ENCODE measurements around the gene TTC34. TPM values are rescaled to one million over a fixed set of nuclear protein-coding genes. Genes with fewer than 3 reads are reported as not detected.
A peak's percentile ranks its signal among the peaks of the same experiment; 100 is the strongest.
"Not testable (repeated sequence)": the region's sequence is repeated elsewhere in the genome, so short reads cannot be mapped to it uniquely, and the experiment has no call there.

TTC34 gene
- total RNA-seq, 1 experiment from 2014 or later = 0.42 TPM

DNA sequence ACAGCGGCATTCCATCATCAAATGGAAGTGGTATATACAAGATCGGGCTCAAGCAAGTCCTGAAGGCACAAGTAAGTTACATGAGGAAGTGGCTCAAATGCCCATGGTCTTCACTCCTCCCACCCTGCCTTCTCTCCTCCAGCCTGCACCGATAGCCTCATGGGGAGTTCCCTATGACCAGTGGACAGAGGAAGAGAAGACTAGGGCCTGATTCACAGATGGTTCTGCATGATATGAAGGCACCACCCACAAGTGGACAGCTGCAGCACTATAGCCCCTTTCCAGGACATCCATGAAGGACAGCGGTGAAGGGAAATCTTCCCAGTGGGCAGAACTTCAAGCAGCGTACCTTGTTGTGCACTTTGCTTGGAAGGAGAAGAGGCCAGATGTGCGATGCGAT, 175.7 kb downstream of the TTC34 start:
- not testable (repeated sequence) for H3K36me3 ChIP-seq (replicated peaks; ENCODE audit: control insufficient read depth, insufficient read depth, low read length); DNase-seq; H3K4me3 ChIP-seq (ENCODE audit: insufficient read depth, low read depth, low read length)
- peaks cover 40% of the 10 kb centered on the region for H3K27me3 ChIP-seq (ENCODE audit: control insufficient read depth, insufficient read depth, low read length)

DNA sequence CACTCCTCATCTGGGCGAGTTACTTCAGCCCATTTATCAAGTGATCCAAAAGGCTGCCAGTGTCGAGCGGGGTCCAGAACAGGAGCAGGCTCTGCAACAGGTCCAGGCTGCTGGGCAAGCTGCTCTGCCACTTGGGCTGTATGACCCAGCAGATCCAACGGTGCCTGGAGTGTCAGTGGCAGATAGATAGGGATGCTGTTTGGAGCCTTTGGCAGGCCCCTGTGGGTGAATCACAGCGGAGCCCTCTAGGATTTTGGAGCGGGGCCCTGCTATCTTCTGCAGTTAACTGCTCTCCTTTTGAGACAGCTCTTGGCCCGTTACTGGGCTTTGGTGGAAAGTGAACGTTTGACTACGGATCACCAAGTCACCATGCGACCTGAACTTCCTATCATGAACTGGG, 176.2 kb downstream of the TTC34 start:
- H3K36me3 ChIP-seq (replicated peaks; ENCODE audit: control insufficient read depth, insufficient read depth, low read length) = no peaks in the 10 kb centered on the region; the same call in 1 of the 2 replicates
- peaks cover 37% of the 10 kb centered on the region for H3K27me3 ChIP-seq (ENCODE audit: control insufficient read depth, insufficient read depth, low read length)
- DNase-seq = no peak
- no peak overlapping the region for H3K4me3 ChIP-seq (ENCODE audit: insufficient read depth, low read depth, low read length)

DNA sequence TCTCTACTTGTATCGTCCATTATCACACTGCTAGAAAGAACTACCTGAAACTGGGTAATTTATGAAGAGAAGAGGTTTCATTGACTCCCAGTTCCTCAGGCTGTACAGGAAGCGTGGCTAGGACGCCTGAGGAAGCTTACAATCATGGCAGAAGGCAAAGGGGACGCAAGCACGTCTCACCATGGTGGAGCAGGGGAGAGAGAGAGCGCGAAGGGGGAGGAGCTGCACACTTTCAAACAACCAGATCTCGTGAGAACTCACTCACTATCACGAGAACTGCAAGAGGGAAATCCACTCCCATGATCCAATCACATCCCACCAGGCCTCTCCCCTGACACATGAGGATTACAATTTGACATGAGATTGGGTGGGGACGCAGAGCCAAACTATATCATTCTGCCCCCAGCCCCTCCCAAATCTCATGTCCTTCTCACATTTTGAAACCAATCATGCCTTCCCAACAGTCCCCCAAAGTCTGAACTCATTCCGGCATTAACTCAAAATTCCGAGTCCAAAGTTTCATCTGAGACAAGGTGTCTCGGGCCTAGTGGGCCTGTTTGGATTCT, 176.7 kb downstream of the TTC34 start:
- no peaks in the 10 kb centered on the region for H3K36me3 ChIP-seq (replicated peaks; ENCODE audit: control insufficient read depth, insufficient read depth, low read length)
- H3K27me3 ChIP-seq (ENCODE audit: control insufficient read depth, insufficient read depth, low read length) = peaks cover 32% of the 10 kb centered on the region
- H3K4me3 ChIP-seq (ENCODE audit: insufficient read depth, low read depth, low read length) = no peak overlapping the region
- no peak for DNase-seq

DNA sequence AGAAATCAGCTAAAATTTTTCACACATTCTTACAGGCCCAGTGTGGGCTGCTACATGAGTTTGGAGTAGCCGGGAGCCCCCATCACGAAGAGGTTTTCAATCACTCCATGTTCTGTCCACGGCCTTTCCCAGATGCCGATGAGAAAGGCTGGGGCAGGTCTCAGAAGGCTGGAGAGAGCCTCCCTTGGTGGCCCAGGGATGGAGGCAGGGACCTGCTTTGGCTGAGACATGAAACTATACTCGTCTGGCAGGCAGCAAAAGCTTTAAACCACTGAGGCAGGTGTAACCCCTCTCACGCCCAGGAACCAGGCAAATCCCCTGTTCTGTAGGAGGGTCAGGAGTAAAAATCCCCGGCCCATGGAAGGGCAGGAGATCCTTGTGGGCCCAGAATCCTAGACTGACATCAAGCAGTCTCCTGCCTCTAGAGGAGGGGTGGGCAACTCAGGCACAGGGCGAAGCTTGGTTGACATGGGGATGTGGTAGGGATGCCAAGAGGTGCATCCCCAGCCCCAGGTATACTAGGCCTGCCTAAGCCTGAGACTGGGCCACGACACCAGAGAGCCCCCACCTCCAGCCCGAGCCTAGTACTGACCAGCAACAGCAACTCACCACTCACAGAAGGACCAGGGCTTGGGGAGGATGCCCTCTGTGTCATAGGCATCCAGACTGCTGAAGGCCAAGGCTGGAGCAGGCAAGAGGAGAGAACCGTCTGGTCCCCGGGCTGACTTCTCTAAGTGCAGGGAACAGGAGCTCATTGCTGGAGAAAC, 177.7 kb downstream of the TTC34 start:
- no peak for DNase-seq
- peaks cover 22% of the 10 kb centered on the region for H3K27me3 ChIP-seq (ENCODE audit: control insufficient read depth, insufficient read depth, low read length)
- no peaks in the 10 kb centered on the region for H3K36me3 ChIP-seq (replicated peaks; ENCODE audit: control insufficient read depth, insufficient read depth, low read length)
- H3K4me3 ChIP-seq (ENCODE audit: insufficient read depth, low read depth, low read length) = no peak overlapping the region

DNA sequence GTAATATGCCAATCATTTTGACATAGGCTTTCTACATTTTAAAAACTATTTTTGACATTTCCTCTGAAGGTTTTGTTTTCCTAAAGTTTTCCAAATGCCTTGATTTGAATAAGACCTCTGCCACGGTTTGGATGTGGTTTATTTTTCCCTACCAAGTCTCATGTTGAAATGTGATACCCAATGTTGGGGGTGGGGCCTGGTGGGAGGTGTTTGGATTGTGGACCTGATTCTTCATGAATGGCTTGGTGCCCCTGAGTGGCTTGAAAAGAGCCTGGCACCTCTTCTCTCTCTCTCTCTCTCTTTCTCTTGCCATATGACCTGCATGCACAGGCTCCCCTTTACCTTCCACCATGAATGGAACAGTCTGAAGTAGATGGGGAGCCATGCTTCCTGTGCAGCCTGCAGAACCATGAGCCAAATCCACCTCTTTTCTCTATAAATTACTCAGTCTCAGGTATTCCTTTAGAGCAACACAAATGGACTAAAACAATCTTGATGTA, 183.5 kb downstream of the TTC34 start:
- Histone ChIP-seq H3K36me3 (replicated peaks; ENCODE audit: control insufficient read depth, insufficient read depth, low read length) (no peaks in the 10 kb centered on the region), H3K27me3 (ENCODE audit: control insufficient read depth, insufficient read depth, low read length) (no peaks in the 10 kb centered on the region; the same call in 1 of the 2 replicates), H3K4me3 (ENCODE audit: insufficient read depth, low read depth, low read length) (no peak overlapping the region)
- no peak for DNase-seq

DNA sequence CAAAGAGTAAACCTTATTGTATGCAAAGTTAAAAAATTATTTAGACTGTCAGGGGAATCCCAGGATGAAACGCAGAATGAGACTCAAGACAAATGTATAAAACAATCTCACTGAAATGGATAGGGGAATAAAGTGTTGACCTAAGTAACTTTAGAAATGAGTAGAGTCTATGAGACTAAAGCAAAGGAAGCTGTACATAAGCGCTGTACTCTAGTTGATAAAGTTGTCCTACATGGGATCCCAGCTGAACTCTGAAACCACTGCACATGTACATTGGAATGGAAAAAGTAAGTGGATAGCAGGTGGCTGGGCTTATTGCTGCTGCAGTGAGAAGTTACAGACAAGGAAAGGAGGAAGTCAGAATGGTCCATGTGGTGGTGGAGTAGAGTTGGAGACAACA, 187.3 kb downstream of the TTC34 start:
- Histone ChIP-seq H3K36me3 (replicated peaks; ENCODE audit: control insufficient read depth, insufficient read depth, low read length) (no peaks in the 10 kb centered on the region), H3K4me3 (ENCODE audit: insufficient read depth, low read depth, low read length) (no peak overlapping the region), H3K27me3 (ENCODE audit: control insufficient read depth, insufficient read depth, low read length) (no peaks in the 10 kb centered on the region; the same call in 1 of the 2 replicates)
- DNase-seq = no peak

DNA sequence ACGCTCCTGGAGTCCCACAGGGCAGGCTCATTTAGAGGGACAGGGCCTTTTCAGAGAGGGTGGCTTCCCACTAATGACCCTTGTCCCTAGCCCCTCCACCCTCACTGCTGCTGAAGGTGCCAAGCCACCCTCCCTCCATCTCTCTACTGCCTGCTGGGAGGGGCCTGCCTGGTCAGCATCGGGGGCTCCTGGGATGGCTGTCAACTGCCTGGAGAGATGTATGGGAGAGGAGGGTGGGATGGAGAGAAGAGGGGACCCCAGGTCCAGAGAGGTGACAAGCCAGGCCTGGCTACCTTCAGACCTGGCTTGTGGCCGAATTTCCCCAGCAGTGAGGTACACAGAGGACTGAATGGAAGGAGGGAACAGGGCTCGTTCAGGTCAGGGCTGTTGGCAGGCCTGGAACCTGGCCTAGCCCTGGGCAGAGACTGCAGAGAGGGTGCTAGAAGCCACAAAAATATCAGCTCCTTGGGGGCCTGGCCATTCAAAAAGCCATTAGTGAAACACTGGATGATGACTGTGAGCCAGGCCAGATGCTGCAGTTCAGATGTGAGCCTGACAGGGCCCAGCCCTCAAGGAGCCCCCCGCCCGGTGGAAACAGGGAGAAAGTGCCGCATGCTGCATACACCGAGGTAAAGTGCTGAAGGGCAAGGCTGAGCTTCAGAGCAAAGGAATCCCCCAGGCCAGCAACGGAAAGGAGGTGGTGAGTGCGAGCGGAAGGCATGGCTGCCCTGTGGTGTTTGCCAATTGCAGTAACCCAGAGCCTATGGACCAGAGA, 188.7 kb downstream of the TTC34 start:
- DNase-seq = peak; percentile 54
- Histone ChIP-seq H3K27me3 (ENCODE audit: control insufficient read depth, insufficient read depth, low read length) (no peaks in the 10 kb centered on the region; the same call in 1 of the 2 replicates), H3K36me3 (replicated peaks; ENCODE audit: control insufficient read depth, insufficient read depth, low read length) (no peaks in the 10 kb centered on the region), H3K4me3 (ENCODE audit: insufficient read depth, low read depth, low read length) (no peak overlapping the region)

DNA sequence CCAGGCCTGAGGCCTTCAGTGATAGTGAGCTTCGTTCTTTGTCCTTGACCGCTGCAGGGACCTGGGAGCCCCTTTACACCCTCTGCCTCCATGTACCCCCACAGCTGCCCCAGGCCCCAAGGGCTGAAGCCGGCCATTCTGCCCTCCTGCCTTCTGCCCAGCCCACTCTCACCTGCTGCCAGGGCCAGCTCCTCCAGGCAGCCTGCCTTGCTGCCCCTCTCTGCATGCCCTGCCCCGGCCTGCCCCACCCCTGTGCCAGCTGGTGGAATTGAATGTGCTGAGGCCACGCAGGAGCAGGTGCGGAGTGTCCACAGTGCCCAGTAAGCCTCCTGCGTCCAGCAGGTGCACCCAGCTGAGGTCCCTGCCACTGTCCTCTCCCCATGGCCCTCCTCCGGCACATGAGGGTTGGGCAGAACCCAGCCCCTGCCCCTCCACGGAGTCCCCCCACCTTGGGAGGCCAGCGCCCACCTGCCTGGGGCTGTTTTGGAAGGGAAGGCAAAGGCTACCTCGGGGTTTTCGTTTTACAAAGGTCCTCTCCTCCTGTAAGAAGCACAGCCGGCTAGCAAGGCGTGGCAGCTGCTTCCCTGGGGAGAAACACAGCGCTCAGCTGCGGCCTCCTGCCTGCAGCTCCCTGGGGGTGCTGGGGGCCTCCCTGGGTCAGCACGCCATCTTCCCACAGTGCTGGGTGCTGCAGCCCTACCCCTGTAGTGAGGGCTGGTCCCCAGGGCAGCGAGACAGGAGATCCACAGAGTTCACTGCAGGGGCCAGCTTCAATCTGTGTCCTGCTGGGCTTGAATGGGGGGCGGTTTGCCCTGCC, 189.7 kb downstream of the TTC34 start:
- DNase-seq = peak; percentile 49
- no peaks in the 10 kb centered on the region for H3K36me3 ChIP-seq (replicated peaks; ENCODE audit: control insufficient read depth, insufficient read depth, low read length)
- H3K4me3 ChIP-seq (ENCODE audit: insufficient read depth, low read depth, low read length) = no peak overlapping the region; the same call in 1 of the 2 replicates
- no peaks in the 10 kb centered on the region; the same call in 1 of the 2 replicates for H3K27me3 ChIP-seq (ENCODE audit: control insufficient read depth, insufficient read depth, low read length)

DNA sequence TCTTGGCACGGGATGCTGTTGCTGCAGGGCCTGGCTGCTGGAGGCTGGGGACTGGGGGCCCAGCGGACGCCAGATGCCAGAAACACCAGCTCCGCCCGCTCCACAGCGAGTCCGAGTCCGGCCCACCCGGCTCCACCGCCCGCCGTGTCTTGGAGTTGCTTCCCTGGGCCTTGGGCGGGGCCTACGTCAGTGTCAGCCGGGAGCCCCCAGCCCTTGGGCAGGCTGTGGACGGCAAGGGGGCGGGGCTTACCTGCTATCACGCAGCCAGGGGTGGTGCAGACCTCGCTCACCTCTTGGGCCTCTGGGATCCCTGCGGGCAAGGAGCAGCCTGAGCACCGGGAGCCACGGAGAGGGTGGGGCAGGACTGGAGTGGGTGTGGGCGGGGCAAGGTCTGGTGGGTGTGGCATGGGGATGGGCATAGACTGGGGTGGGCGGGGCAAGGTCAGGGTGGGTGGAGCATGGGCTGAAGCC, 190.4 kb downstream of the TTC34 start:
- Histone ChIP-seq H3K36me3 (replicated peaks; ENCODE audit: control insufficient read depth, insufficient read depth, low read length) (no peaks in the 10 kb centered on the region), H3K27me3 (ENCODE audit: control insufficient read depth, insufficient read depth, low read length) (no peaks in the 10 kb centered on the region; the same call in 1 of the 2 replicates), H3K4me3 (ENCODE audit: insufficient read depth, low read depth, low read length) (peak overlapping the region; percentile 34)
- DNase-seq = peak; percentile 99

DNA sequence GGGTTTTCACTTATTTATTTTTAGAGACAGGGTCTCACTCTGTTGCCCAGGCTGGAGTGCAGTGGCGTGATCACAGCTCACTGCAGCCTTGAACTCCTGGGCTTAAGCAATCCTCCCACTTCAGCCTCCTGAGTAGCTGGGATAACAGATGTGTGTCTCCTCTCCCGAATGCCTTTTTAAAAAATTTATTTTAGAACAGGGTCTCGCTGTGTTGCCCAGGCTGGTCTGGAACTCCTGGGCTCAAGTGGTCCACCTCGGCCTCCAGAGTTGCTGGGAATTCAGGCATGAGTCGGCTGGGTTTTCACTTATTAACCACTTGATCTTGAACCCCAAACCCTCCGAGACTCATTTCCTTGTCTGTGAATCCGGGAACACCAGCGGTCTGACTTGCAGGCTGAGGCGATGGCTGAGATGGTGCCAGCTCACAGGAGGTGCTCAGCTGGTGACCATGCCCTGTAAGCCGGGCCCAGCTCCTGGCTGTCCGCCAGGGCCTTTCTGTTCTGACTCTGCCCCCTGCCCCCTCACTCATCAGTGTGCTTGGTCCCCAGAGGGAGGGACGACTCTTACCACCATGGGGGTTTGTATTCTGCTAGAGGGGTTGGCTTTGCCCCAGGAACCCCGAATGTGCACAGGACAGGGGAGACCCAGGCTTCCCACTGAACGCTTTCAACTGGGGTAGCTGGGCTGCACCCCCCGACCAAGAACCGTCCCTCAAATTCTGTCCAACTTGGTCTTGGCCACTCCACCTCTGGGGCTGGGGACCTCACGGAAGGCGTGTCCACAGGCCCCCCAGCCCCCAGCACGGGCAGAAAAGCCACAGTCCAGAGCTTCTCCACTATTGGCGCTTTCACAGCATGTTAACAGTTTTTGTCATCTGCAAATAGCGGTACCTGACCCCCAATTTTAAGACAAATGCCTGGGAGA, 191.2 kb downstream of the TTC34 start:
- peak; percentile 58 for DNase-seq
- H3K4me3 ChIP-seq (ENCODE audit: insufficient read depth, low read depth, low read length) = no peak overlapping the region; the same call in 1 of the 2 replicates
- H3K36me3 ChIP-seq (replicated peaks; ENCODE audit: control insufficient read depth, insufficient read depth, low read length) = no peaks in the 10 kb centered on the region
- no peaks in the 10 kb centered on the region; the same call in 1 of the 2 replicates for H3K27me3 ChIP-seq (ENCODE audit: control insufficient read depth, insufficient read depth, low read length)

DNA sequence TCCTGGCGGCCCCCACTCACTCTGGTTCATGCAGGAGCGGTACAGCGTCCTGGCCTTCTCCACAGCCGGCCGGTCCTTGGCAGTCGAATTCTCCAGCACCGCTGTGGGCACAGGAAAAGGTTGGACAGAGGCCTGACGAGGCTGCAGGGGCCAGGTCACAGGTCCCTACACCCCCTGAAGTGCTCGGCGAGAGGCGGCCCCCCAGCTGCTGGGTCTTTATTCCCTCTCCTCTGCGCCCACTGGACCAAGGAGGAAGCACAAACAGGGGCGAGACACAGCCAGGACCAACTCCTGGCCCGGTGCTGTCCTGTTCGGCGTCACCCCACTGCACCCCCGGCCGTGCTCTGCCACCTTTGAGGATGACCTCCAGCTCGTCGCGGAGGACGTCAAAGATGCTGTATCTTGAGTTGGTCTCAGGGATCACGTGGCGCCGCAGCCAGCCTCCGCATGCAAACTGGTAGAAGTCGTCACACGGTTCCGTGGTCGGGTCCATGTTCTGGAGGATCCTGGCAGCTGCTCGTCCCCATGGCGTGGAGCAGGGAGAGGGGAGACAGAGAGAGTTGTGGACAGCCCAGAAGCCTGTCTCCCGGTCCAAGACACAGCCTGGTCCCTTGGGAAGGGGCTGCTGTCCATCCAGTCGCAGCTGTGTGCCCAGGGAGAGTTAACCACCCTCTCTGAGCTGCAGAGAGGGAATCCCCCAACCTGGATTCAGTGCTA, 192.0 kb downstream of the TTC34 start:
- Histone ChIP-seq H3K36me3 (replicated peaks; ENCODE audit: control insufficient read depth, insufficient read depth, low read length) (no peaks in the 10 kb centered on the region), H3K27me3 (ENCODE audit: control insufficient read depth, insufficient read depth, low read length) (no peaks in the 10 kb centered on the region), H3K4me3 (ENCODE audit: insufficient read depth, low read depth, low read length) (no peak overlapping the region)
- peak; percentile 52 for DNase-seq

DNA sequence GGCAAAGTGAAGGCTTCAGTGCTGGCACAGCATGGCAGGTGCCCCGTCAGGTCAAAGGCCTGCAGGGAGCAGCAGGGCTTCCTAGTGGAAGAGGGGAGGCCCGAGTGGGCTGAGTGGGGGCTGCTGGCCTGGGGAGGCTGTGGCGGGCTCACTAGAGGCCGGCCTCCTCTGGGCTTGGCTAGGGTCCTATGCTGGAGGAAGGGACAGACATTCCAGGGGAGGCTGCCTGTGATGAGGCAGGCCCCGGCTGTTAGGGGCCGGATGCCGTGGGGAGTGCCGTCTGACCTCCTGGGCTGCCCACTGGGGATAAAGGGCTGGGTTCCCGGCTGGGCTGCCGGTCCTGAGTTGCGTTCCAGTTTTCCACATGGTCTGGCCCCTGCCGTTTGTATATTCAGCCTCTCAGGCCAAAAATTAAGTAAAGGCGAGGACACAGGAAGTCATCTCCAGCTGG, 193.8 kb downstream of the TTC34 start:
- no peaks in the 10 kb centered on the region for H3K27me3 ChIP-seq (ENCODE audit: control insufficient read depth, insufficient read depth, low read length)
- no peaks in the 10 kb centered on the region for H3K36me3 ChIP-seq (replicated peaks; ENCODE audit: control insufficient read depth, insufficient read depth, low read length)
- H3K4me3 ChIP-seq (ENCODE audit: insufficient read depth, low read depth, low read length) = no peak overlapping the region
- DNase-seq = peak; percentile 48

All from H7 (cell line).